Measurements from ENCODE around the gene CLPTM1L.

DNA sequence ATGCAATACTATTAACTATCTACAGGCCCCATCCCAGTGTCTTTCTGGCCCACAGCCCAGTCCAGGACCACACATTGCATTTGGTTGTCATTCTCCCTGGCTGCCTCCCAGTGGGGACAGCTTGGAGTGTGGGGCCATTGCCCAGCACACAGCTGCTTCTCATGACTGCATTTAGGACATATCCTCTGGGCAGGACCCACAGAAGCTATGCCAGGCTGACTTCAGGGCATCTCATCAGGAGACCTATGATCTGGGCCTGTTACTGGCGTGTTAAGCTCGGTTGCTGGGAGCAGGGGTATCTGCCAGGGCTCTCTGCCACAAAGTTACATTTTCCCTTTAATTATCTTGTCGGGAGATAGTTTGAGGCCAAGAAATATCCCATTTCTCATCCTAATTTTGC is 32.1 kb upstream of the CLPTM1L start:
- TF ChIP-seq, protein P1, sequence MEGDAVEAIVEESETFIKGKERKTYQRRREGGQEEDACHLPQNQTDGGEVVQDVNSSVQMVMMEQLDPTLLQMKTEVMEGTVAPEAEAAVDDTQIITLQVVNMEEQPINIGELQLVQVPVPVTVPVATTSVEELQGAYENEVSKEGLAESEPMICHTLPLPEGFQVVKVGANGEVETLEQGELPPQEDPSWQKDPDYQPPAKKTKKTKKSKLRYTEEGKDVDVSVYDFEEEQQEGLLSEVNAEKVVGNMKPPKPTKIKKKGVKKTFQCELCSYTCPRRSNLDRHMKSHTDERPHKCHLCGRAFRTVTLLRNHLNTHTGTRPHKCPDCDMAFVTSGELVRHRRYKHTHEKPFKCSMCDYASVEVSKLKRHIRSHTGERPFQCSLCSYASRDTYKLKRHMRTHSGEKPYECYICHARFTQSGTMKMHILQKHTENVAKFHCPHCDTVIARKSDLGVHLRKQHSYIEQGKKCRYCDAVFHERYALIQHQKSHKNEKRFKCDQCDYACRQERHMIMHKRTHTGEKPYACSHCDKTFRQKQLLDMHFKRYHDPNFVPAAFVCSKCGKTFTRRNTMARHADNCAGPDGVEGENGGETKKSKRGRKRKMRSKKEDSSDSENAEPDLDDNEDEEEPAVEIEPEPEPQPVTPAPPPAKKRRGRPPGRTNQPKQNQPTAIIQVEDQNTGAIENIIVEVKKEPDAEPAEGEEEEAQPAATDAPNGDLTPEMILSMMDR (IDR thresholded peaks at IDR 0.05; ENCODE audit: insufficient read depth, low read depth, low read length): no peak
- TF ChIP-seq EZH2 (IDR thresholded peaks at IDR 0.05; ENCODE audit: insufficient read depth, low read length): no peak

Measured in astrocyte (in vitro differentiated cells and primary cell).